ENCODE results near the gene GPR156. TPM values are rescaled to one million over a fixed set of nuclear protein-coding genes. Genes with fewer than 3 reads are reported as not detected.
"Not testable (repeated sequence)": the region's sequence is repeated elsewhere in the genome, so short reads cannot be mapped to it uniquely, and the experiment has no call there.

GPR156 gene
- polyA plus RNA-seq, 1 donor from 2014 or later: 0.22 TPM

GRCh38 chr3:120157113-120157512 is 127.9 kb downstream of the GPR156 start:
- no peak overlapping the region for H3K4me3 ChIP-seq (ENCODE audit: low read length)
- H3F3A ChIP-seq (ENCODE audit: insufficient read depth, low read length, poor library complexity, severe bottlenecking): no peaks in the 10 kb centered on the region
- peaks cover 3% of the 10 kb centered on the region for H3K9me3 ChIP-seq (ENCODE audit: low read length)
- H3K27ac ChIP-seq (ENCODE audit: low read length): no peak overlapping the region
- H3K27me3 ChIP-seq (ENCODE audit: insufficient read depth, low read depth, low read length): no peaks in the 10 kb centered on the region
- TF ChIP-seq TAF1 (IDR thresholded peaks at IDR 0.05; ENCODE audit: low read depth): no peak
- no peak for TF ChIP-seq RAD21 (conservative IDR thresholded peaks at IDR 0.05)
- no peak for TF ChIP-seq POLR2AphosphoS5 (IDR thresholded peaks at IDR 0.05)
- no peak for TF ChIP-seq EZH2 (IDR thresholded peaks at IDR 0.05; ENCODE audit: borderline replicate concordance, insufficient read depth, low read length, poor library complexity, severe bottlenecking)
- no peak for TF ChIP-seq MXI1 (conservative IDR thresholded peaks at IDR 0.05; ENCODE audit: poor library complexity, severe bottlenecking)
- TF ChIP-seq REST (IDR thresholded peaks at IDR 0.05; ENCODE audit: borderline replicate concordance): no peak
- no peak for TF ChIP-seq CTCF (IDR thresholded peaks at IDR 0.05; ENCODE audit: poor library complexity, severe bottlenecking)
- no peak for TF ChIP-seq EP300 (conservative IDR thresholded peaks at IDR 0.05; ENCODE audit: poor library complexity, severe bottlenecking)
- no peak for TF ChIP-seq SMC3 (conservative IDR thresholded peaks at IDR 0.05; ENCODE audit: poor library complexity)
- H3K79me2 ChIP-seq (replicated peaks; ENCODE audit: insufficient read depth, low read length): no peaks in the 10 kb centered on the region
- H3K9me2 ChIP-seq (ENCODE audit: insufficient read depth, low read length): no peaks in the 10 kb centered on the region
- no peak overlapping the region for H3K4me2 ChIP-seq (ENCODE audit: low read length)
- H3K36me3 ChIP-seq (ENCODE audit: insufficient read depth, low read length): no peaks in the 10 kb centered on the region
- H3K9ac ChIP-seq (ENCODE audit: low read length): no peak overlapping the region
- no peaks in the 10 kb centered on the region for H4K20me1 ChIP-seq (ENCODE audit: insufficient read depth)
- no peak overlapping the region for H2AFZ ChIP-seq (ENCODE audit: low read depth, low read length)

- peaks cover 3% of the 10 kb centered on the region for H3K9me3 ChIP-seq (ENCODE audit: low read length)
- H2AFZ ChIP-seq (ENCODE audit: low read depth, low read length): no peak overlapping the region
- H3K27me3 ChIP-seq (ENCODE audit: insufficient read depth, low read depth, low read length): no peaks in the 10 kb centered on the region
- no peak overlapping the region for H3K27ac ChIP-seq (ENCODE audit: low read length)
- no peaks in the 10 kb centered on the region for H3F3A ChIP-seq (ENCODE audit: insufficient read depth, low read length, poor library complexity, severe bottlenecking)
- H3K4me2 ChIP-seq (ENCODE audit: low read length): no peak overlapping the region
- no peak overlapping the region for H3K4me3 ChIP-seq (ENCODE audit: low read length)
- no peaks in the 10 kb centered on the region for H3K36me3 ChIP-seq (ENCODE audit: insufficient read depth, low read length)
- no peaks in the 10 kb centered on the region for H3K79me2 ChIP-seq (replicated peaks; ENCODE audit: insufficient read depth, low read length)
- no peaks in the 10 kb centered on the region for H3K9me2 ChIP-seq (ENCODE audit: insufficient read depth, low read length)
- no peaks in the 10 kb centered on the region for H4K20me1 ChIP-seq (ENCODE audit: insufficient read depth)
- TF ChIP-seq POLR2AphosphoS5 (IDR thresholded peaks at IDR 0.05): no peak
- TF ChIP-seq SMC3 (conservative IDR thresholded peaks at IDR 0.05; ENCODE audit: poor library complexity): no peak
- TF ChIP-seq CTCF (IDR thresholded peaks at IDR 0.05; ENCODE audit: poor library complexity, severe bottlenecking): no peak
- TF ChIP-seq TAF1 (IDR thresholded peaks at IDR 0.05; ENCODE audit: low read depth): no peak
- no peak for TF ChIP-seq EZH2 (IDR thresholded peaks at IDR 0.05; ENCODE audit: borderline replicate concordance, insufficient read depth, low read length, poor library complexity, severe bottlenecking)
- no peak for TF ChIP-seq MXI1 (conservative IDR thresholded peaks at IDR 0.05; ENCODE audit: poor library complexity, severe bottlenecking)
- no peak for TF ChIP-seq REST (IDR thresholded peaks at IDR 0.05; ENCODE audit: borderline replicate concordance)
- no peak for TF ChIP-seq RAD21 (conservative IDR thresholded peaks at IDR 0.05)
- TF ChIP-seq EP300 (conservative IDR thresholded peaks at IDR 0.05; ENCODE audit: poor library complexity, severe bottlenecking): no peak
- no peak overlapping the region for H3K9ac ChIP-seq (ENCODE audit: low read length)
These were observed 128.3 kb downstream of the GPR156 start for GRCh38 chr3:120156699-120157098.

- not testable (repeated sequence) for H3K4me3 ChIP-seq (ENCODE audit: low read length); H3K36me3 ChIP-seq (ENCODE audit: insufficient read depth, low read length); H4K20me1 ChIP-seq (ENCODE audit: insufficient read depth); H3K9ac ChIP-seq (ENCODE audit: low read length); H2AFZ ChIP-seq (ENCODE audit: low read depth, low read length); H3K4me2 ChIP-seq (ENCODE audit: low read length); H3K79me2 ChIP-seq (replicated peaks; ENCODE audit: insufficient read depth, low read length); H3K9me2 ChIP-seq (ENCODE audit: insufficient read depth, low read length); H3K9me3 ChIP-seq (ENCODE audit: low read length); H3F3A ChIP-seq (ENCODE audit: insufficient read depth, low read length, poor library complexity, severe bottlenecking); H3K27me3 ChIP-seq (ENCODE audit: insufficient read depth, low read depth, low read length); H3K27ac ChIP-seq (ENCODE audit: low read length)
These were observed 129.3 kb downstream of the GPR156 start for GRCh38 chr3:120155694-120156093.
